Astrocyte (in vitro differentiated cells and primary cell): Measurements from ENCODE around the gene PIK3R6. TPM values are rescaled to one million over a fixed set of nuclear protein-coding genes. Genes with fewer than 3 reads are reported as not detected.

Experiments used
- DNase-seq: peaks from one replicate; pipeline ENCODE4 v3.0.0-alpha.2; 2010; ENCODE audit warnings: low read depth
- FAIRE-seq: peaks from 2 replicates; lab custom pipeline; 2011; peaks lifted over from hg19 to GRCh38; lab: Jason Lieb, UNC
- H2AFZ ChIP-seq: 2 replicates; pipeline ENCODE4 v1.6.0; 2012; ENCODE audit warnings: low read depth, low read length, inconsistent platforms
- H3K27ac ChIP-seq: 2 replicates; pipeline ENCODE4 v1.5.1; 2011; ENCODE audit warnings: low read depth, low read length, inconsistent platforms
- H3K27me3 ChIP-seq: 2 replicates; pipeline ENCODE4 v1.6.0; 2011; ENCODE audit warnings: low read length, inconsistent platforms; ENCODE audit not compliant: insufficient read depth
- H3K36me3 ChIP-seq: 2 replicates; pipeline ENCODE4 v1.5.1; 2011; ENCODE audit warnings: low read length, inconsistent platforms; ENCODE audit not compliant: insufficient read depth
- H3K4me1 ChIP-seq: 2 replicates; pipeline ENCODE4 v1.5.1; 2011; ENCODE audit warnings: low read length, inconsistent platforms; ENCODE audit not compliant: insufficient read depth
- H3K4me2 ChIP-seq: 2 replicates; pipeline ENCODE4 v1.6.0; 2012; ENCODE audit warnings: low read length, inconsistent platforms
- H3K4me3 ChIP-seq: 2 replicates; pipeline ENCODE4 v1.5.1; 2011; ENCODE audit warnings: low read depth, mild to moderate bottlenecking, low read length, inconsistent platforms; ENCODE audit not compliant: insufficient read depth
- H3K79me2 ChIP-seq: 2 replicates; pipeline ENCODE4 v1.6.0; 2012; ENCODE audit warnings: mild to moderate bottlenecking, low read length, inconsistent platforms; ENCODE audit not compliant: insufficient read depth
- H3K9ac ChIP-seq: 2 replicates; pipeline ENCODE4 v1.6.0; 2012; ENCODE audit warnings: mild to moderate bottlenecking, low read length, inconsistent platforms
- H3K9me3 ChIP-seq: 2 replicates; pipeline ENCODE4 v1.5.1; 2012; ENCODE audit warnings: low read depth, mild to moderate bottlenecking, low read length, inconsistent platforms; ENCODE audit not compliant: insufficient read depth
- H4K20me1 ChIP-seq: 2 replicates; pipeline ENCODE4 v1.6.0; 2012; ENCODE audit warnings: low read length, inconsistent platforms; ENCODE audit not compliant: insufficient read depth
- H3K27ac Mint-ChIP-seq: one replicate; pipeline ENCODE4 v1.8.0; 2021; ENCODE audit warnings: mild to moderate bottlenecking, mixed read lengths; ENCODE audit not compliant: unreplicated experiment
- H3K27me3 Mint-ChIP-seq: one replicate; pipeline ENCODE4 v1.8.0; 2021; ENCODE audit warnings: low read depth, mixed read lengths; ENCODE audit not compliant: unreplicated experiment
- H3K36me3 Mint-ChIP-seq: one replicate; pipeline ENCODE4 v1.8.0; 2021; ENCODE audit warnings: low read depth, mixed read lengths; ENCODE audit not compliant: unreplicated experiment
- H3K4me1 Mint-ChIP-seq: one replicate; pipeline ENCODE4 v1.8.0; 2021; ENCODE audit warnings: low read depth, mixed read lengths; ENCODE audit not compliant: unreplicated experiment
- H3K4me3 Mint-ChIP-seq: one replicate; pipeline ENCODE4 v1.8.0; 2021; ENCODE audit warnings: mild to moderate bottlenecking, moderate library complexity, mixed read lengths; ENCODE audit not compliant: unreplicated experiment
- H3K9me3 Mint-ChIP-seq: one replicate; pipeline ENCODE4 v1.8.0; 2021; ENCODE audit warnings: mild to moderate bottlenecking, mixed read lengths; ENCODE audit not compliant: unreplicated experiment
- CTCF ChIP-seq: IDR thresholded peaks from 2 replicates; pipeline ENCODE4 v1.5.1; 2011; ENCODE audit warnings: low read depth, mild to moderate bottlenecking, inconsistent platforms, low read length, moderate library complexity; ENCODE audit not compliant: insufficient read depth
- EZH2 ChIP-seq: IDR thresholded peaks from 2 replicates; pipeline ENCODE4 v1.6.1; 2012; ENCODE audit warnings: mild to moderate bottlenecking, low read length, inconsistent platforms; ENCODE audit not compliant: insufficient read depth
- total RNA-seq: library from RNA; stranded (reverse); gene quantifications from 2 replicates; pipeline ENCODE4 v1.2.1, GENCODE V29; 2021

PIK3R6 gene
- total RNA-seq, 1 donor from 2014 or later, result not detected

GRCh38 chr17:8798176-8798845, 69.2 kb downstream of the PIK3R6 start:
- H3K27ac Mint-ChIP-seq, result no peak overlapping the region

GRCh38 chr17:8797621-8798175, 69.8 kb downstream of the PIK3R6 start:
- no peaks in the 10 kb centered on the region for H3K4me1 ChIP-seq
- Mint-ChIP-seq H3K27ac (no peak overlapping the region), H3K4me3 (no peak overlapping the region), H3K4me1 (peaks cover 5% of the 10 kb centered on the region), H3K36me3 (peaks cover 1% of the 10 kb centered on the region), H3K27me3 (peaks cover 41% of the 10 kb centered on the region), H3K9me3 (peaks cover 4% of the 10 kb centered on the region)
- H3K4me3 ChIP-seq, result no peak overlapping the region
- H3K79me2 ChIP-seq, result no peaks in the 10 kb centered on the region
- DNase-seq, result no peak
- H2AFZ ChIP-seq, result no peak overlapping the region
- no peak overlapping the region for H3K4me2 ChIP-seq
- H3K9ac ChIP-seq, result no peak overlapping the region
- FAIRE-seq, result no peak
- no peaks in the 10 kb centered on the region for H4K20me1 ChIP-seq
- no peaks in the 10 kb centered on the region for H3K36me3 ChIP-seq
- TF ChIP-seq EZH2, result no peak
- no peak for TF ChIP-seq CTCF
- H3K27me3 ChIP-seq, result peaks cover 15% of the 10 kb centered on the region
- no peak overlapping the region for H3K27ac ChIP-seq
- no peaks in the 10 kb centered on the region for H3K9me3 ChIP-seq

More at GRCh38 chr17:8798176-8798845, 69.2 kb downstream of the PIK3R6 start:
- FAIRE-seq, result no peak
- H3K4me1 Mint-ChIP-seq, result peaks cover 5% of the 10 kb centered on the region
- no peak overlapping the region for H2AFZ ChIP-seq
- H3K27ac ChIP-seq, result no peak overlapping the region
- H3K79me2 ChIP-seq, result no peaks in the 10 kb centered on the region
- H3K4me2 ChIP-seq, result no peak overlapping the region
- H3K9me3 Mint-ChIP-seq, result peaks cover 5% of the 10 kb centered on the region
- no peak overlapping the region for H3K4me3 Mint-ChIP-seq
- no peak for TF ChIP-seq CTCF
- TF ChIP-seq EZH2, result no peak
- H3K27me3 ChIP-seq, result peaks cover 15% of the 10 kb centered on the region
- H3K4me1 ChIP-seq, result no peaks in the 10 kb centered on the region
- H3K36me3 Mint-ChIP-seq, result peaks cover 3% of the 10 kb centered on the region
- H3K4me3 ChIP-seq, result no peak overlapping the region
- no peak overlapping the region for H3K9ac ChIP-seq
- no peak for DNase-seq
- H3K27me3 Mint-ChIP-seq, result peaks cover 47% of the 10 kb centered on the region
- H3K36me3 ChIP-seq, result no peaks in the 10 kb centered on the region
- no peaks in the 10 kb centered on the region for H3K9me3 ChIP-seq
- no peaks in the 10 kb centered on the region for H4K20me1 ChIP-seq

GRCh38 chr17:8794636-8795035, 72.8 kb downstream of the PIK3R6 start:
- Mint-ChIP-seq H3K4me3 (no peak overlapping the region), H3K9me3 (peaks cover 14% of the 10 kb centered on the region), H3K4me1 (peaks cover 3% of the 10 kb centered on the region), H3K27me3 (peaks cover 27% of the 10 kb centered on the region), H3K27ac (no peak overlapping the region), H3K36me3 (peaks cover 3% of the 10 kb centered on the region)
- Histone ChIP-seq H3K4me2 (no peak overlapping the region), H3K9me3 (peaks cover 3% of the 10 kb centered on the region), H3K4me1 (peaks cover 3% of the 10 kb centered on the region), H3K9ac (no peak overlapping the region), H4K20me1 (no peaks in the 10 kb centered on the region), H3K79me2 (no peaks in the 10 kb centered on the region), H2AFZ (no peak overlapping the region), H3K36me3 (no peaks in the 10 kb centered on the region), H3K27ac (no peak overlapping the region), H3K4me3 (no peak overlapping the region), H3K27me3 (peaks cover 12% of the 10 kb centered on the region)
- TF ChIP-seq CTCF, result no peak
- TF ChIP-seq EZH2, result no peak
- no peak for FAIRE-seq
- DNase-seq, result no peak
